GM19035 (cell line): ENCODE results near the gene STX7.
"Not testable (repeated sequence)": the region's sequence is repeated elsewhere in the genome, so short reads cannot be mapped to it uniquely, and the experiment has no call there.

ENCODE experiments used
- ATAC-seq: cut with Tn5 transposase; IDR thresholded peaks from one replicate; pipeline ENCODE4 v1.9.1; 2021; ENCODE audit not compliant: unreplicated experiment

The STX7 gene, protein sequence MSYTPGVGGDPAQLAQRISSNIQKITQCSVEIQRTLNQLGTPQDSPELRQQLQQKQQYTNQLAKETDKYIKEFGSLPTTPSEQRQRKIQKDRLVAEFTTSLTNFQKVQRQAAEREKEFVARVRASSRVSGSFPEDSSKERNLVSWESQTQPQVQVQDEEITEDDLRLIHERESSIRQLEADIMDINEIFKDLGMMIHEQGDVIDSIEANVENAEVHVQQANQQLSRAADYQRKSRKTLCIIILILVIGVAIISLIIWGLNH

DNA sequence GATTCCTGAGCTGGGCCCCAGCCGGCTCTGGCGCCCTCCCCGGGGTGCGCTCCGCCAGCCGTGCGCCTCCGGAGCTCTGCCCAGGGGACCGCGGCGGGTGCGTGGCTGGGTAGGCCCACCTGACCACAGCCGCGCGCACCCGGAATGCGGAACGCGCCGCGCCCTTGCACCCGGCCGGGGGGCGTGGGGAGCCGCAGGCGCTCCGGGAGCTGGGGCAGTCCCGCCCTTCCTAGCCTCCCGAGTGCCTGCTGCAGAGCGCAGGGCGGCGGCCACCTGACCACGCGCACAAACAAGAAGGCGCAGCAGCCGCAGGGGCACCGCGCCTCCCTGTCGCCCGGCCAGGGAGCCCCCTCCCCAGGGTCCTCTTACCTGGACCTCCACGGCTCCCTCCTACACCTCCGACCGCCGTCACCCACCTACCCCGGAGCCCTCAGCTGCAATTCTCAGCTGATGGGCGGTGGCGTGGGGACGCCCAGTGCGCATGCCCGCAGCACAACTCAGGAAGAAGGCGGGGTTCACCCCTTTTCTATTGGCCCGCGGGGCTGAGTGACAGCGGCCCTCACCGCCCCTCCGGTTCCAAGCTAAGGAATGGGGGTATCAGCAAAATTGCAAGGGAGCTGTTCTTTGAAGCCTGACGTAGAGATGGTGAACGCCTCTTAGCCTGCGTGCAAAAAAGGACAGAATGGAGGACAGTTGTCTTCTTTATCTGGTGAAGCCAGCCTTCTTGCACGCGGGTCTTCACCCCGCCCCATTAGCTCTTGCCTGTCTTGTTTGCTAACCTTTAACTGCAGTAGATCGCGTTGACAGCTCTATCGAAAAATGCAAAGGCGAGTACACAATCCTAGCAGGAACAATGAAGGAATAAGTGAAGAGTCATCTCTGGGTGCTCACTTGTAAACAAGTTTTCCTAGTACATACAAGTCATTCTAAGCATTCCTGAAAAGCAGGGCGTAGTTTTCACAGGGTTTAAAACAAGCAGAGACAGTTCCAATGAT is at the start of gene STX7:
Gene STX7, minus strand, starts transcription at position 479 of the 995 bp plus-strand sequence. CDS start 9,586 bp downstream, outside the sequence.
- ATAC-seq, result peak; percentile 93

DNA sequence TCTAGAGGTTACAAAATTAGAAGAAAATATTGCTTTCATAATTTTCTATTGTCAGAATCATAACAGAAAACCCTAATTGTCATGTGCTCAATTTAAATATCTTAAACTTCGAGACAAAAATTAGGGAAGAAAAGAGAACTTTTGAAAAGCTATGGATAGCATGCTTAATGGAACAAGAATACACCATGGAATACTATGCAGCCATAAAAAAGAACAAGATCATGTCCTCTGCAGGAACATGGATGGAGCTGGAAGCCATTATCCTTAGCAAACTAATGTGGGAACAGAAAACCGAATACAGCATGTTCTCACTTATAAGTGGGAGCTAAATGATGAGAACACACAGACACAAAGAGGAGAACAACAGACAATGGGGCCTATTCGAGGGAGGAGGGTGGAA is 47.2 kb upstream of the STX7 start:
- not testable (repeated sequence) for ATAC-seq

GRCh38 chr6:132552372-132552771 is 39.5 kb upstream of the STX7 start, which contains the start of gene TAAR8:
TSS of gene TAAR8 (plus strand) at chr6:132552672. CDS start at chr6:132552693, 21 bp downstream.
- ATAC-seq, result no peak

DNA sequence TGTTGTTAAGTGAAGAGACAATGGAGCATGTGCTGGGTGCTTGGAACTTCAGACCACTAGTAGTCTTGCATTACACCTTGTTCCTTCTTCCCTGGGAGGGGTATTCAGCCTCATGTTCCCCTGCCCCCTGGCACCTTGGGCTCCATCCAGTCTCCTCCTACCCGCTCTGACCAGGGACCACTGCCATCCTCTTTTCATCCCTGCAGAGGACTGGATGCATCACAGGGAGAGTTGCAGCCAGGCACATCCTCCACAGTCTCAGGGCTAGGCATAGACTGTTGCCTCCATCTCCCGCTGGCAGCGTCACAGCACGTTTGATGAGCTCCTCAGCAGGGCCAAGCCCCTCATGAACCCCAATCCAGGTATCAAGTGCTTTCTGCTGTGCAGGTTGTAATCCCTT is 38.3 kb upstream of the STX7 start:
- no peak for ATAC-seq

DNA sequence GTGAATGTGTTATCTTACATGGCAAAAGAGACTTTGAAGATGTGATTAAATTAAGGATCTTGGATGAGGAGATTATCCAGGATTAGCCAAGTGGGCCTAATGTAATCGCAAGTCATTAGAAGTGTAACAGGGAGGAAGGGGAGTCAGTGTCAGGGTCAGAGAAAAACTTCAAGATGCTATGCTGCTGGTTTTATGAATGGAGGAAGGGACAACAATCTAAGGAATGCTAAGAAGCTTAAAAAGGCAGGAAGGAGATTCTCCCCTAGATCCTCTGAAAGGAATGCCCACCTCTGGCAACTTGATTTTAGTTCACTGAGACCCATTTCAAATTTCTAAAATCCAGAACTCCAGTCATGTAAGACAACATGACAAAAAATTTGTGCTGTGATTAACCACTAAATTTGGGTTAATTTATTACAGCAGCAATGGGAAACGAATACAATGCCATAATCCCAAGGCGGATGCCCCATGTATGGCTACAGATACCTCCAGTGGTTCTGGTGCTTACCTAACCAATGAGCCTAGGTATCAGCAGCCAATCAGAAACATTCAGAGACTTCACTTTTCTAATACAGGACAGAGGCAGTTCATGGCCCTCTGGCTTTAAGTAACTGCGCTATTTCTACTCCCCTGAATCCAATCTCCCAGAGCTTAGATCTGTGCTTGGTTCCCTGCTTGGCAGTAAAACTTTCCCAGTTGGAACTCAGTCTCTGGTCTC is 36.0 kb upstream of the STX7 start:
- no peak for ATAC-seq

DNA sequence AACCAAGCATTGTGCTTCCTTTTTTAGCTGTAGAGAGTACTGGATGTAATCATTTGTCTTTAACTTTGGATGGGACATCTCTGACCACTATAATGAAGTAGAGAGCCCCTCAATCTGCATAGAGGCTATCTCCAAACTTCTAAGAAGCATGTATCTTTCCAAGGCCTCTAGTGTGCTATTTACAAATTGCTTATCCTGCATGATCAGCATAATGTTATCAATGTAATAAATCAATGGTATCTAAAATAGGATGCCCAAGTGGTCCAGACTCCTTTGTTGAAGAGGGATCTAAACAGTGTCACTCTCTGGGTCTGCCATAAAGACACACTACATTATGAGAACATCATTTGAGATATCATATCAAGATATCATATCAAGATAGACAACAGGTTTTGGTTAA is 31.9 kb upstream of the STX7 start:
- ATAC-seq, result no peak

GRCh38 chr6:132537977-132538376 is 25.1 kb upstream of the STX7 start, which contains the start of gene TAAR9:
TSS of gene TAAR9 (plus strand) at chr6:132538277. CDS start at chr6:132538290, 13 bp downstream.
- no peak for ATAC-seq

DNA sequence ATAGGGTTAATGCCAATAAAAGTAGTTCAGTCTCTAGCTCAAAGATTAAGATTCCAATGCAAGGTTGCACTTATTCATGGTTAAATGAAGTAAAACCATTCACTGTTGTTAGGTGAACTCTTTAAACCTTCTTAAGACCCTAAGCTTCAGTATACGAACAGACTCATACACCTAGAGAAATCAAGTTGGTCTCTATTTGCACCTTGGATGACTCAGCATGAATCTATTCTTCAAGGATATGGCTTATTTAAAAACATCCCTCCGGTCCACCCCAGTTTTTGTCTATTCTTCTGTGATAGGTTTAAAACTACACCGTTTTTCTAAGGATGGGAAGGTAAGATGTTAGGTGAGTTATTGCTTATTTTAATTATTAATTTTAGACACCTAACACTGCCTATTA is 24.2 kb upstream of the STX7 start:
- no peak for ATAC-seq

DNA sequence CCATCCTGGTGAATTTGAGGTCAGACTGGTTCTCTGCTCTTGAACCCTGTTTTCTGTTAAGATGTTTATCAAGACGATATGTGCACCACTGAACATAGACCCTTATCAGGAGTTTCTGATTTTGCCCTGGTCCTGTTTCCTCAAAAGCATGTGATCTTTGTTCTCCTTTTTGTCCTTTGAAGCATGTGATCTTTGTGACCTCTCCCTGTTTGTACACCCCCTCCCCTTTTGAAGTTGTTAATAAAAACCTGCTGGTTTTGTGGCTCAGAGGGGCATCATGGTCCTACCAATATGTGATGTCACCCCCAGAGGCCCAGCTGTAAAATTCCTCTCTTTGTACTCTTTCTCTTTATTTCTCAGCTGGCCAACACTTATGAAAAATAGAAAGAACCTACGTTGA is 21.6 kb upstream of the STX7 start:
- not testable (repeated sequence) for ATAC-seq

- ATAC-seq, result peak; percentile 96
Observed at GRCh38 chr6:132530293-132530974, 17.5 kb upstream of the STX7 start.

DNA sequence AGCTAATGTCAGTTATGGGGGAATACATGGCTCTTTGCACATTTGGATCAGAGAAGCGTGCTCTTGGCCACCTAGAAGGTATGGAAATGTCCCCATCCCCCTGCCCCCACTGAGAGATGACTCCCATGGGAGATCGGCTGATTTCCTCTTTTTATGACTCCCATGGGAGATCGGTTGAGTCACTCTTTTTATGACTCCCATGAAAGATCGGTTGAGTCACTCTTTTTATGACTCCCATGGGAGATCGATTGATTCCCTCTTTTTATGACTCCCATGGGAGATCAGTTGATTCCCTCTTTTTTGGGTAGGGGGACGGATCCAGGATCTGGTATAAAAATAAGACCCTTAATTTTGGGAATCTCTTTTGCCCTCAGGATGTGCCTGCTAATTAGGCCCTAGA is 14.9 kb upstream of the STX7 start:
- ATAC-seq, result no peak

DNA sequence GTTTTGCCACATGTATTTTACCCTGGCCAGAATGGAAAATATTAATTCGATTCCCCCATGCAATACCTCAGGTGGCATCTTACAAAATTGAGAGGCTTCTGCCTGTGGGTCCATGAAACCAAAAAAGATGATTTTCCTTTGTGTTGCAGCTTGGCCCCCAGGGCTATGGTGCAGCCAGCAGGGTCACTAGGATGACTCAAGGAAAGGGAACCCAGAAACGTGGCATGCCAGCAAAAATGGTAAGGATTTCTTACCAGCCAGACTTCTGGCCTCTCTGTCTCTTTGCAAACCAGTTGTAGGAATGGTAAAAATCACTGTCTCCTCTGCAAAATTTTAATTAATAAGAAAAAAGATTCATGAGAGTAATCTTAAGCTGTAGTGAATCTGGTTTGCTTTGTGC is 13.5 kb upstream of the STX7 start:
- no peak for ATAC-seq

DNA sequence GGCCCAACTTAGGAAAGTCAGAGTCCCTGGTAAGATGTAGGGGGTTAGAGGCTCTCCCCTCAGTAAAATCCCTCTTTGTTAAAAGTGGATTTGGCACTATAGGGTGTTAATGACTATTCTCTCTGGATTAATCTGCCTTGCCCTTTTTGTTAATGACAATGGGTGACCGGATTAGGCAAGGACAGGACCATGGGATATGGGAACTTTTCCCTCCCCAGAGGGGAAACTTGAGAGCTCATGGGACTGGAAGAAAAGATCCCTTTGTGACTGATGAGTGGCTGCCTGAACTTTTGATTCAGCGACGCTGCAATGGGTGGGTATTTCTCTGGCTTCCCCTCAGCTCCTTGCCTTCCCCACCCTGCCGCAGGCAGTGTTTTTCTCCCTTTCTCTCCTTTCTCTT is 12.9 kb upstream of the STX7 start:
- ATAC-seq, result no peak

DNA sequence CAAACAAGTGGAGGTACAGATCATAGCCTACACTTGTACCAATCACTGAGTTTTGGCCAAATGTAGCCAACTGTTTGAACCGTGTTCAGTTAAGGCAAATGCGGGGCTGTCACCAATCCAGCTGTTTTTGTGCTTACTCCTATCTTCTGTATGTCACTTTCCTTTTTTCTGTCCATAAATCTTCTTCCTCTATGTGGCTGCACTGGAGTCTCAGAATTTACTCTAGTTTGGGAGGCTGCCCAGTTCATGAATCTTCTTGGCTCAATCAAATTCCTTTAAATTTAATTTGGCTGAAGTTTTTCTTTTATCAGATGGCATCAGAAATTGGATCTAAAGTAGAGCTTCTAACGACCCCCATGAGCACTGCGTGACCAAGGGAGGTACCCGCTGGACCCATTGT is 11.7 kb upstream of the STX7 start:
- no peak for ATAC-seq

- no peak for ATAC-seq
Observed at GRCh38 chr6:132520953-132521352, 8.0 kb upstream of the STX7 start.

DNA sequence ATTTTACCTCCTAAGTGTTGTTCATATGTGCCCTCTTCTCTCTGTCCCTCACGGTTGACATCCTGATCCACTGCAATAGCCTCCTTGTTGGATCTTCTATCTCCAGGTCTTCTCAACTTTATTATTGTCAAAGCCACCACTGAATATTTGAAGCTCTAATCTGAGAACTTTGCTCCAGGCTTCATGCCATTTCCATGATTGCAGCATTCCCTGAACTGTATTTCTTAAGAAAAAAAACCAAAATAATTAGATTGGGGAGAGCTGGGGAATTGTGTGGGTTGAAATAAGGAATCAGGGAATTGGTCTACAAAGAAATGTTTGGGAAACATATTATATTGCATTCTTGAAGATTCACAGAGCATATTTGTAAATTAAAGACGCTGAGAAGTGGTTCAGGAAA is 2.5 kb upstream of the STX7 start:
- no peak for ATAC-seq

- no peak for ATAC-seq
Observed at GRCh38 chr6:132513831-132514545, 1.1 kb upstream of the STX7 start.

- no peak for ATAC-seq
Observed at GRCh38 chr6:132512342-132512637, 626 bp downstream of the STX7 start.

DNA sequence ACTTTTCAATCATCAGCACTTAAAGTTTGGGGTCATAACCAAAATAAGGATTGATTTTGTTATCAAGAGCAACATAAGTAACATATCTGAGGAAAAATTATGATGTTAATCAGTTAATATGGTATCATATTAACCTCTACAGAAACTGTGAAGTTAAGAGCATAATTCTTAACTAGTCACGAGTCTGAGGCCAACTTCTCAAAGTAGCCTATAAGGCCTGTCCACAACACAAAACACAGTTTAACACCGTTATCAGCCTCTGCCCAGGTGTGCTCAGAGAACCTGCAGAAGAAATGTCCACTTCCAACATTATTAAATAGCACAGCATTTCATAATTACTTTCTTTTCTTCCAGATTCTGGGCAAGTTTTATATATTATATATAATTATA is 1.1 kb downstream of the STX7 start:
- no peak for ATAC-seq

DNA sequence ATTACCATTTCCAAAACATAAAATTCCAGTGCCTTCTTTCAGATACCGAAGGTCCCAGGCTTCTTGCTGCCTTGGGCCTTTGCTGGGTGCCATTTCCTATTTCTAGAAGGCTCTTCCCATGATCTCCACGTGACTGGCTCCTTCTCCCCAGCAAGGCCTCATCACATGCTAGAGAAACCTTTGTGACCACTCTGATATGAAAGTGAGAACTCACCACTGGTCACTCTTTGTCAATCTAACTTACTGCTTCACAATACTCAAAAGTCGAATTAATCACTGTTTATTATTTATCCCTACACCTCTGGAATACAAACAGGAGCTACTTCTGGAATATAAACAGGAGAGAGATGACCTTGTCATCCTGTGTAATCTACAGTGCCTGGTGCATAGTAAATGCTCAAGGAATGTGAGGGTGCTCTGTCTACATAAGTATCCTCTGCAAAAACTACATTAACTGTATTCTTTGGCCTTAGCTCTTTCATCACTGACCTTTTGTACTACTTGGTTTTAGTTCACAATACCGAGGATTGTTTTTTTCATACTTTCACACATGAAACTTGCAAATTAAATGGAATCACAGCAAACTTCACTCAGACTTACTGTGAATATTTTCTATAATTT is 1.6 kb downstream of the STX7 start:
- ATAC-seq, result no peak
